Immature natural killer cell (primary cell): ENCODE measurements around the gene PYROXD2. TPM values are rescaled to one million over a fixed set of nuclear protein-coding genes. Genes with fewer than 3 reads are reported as not detected.

Experiments
- DNase-seq, 3 donors: peaks; one replicate each; pipeline ENCODE4 v3.0.0; 2022; ENCODE audit warnings: mixed read lengths in 1 of 3
- H3K27ac Mint-ChIP-seq, 6 donors: one replicate each; pipeline ENCODE4 v1.8.0; 2020; ENCODE audit warnings: mixed read lengths in 6 of 6, mild to moderate bottlenecking in 5 of 6, inconsistent platforms in 4 of 6, moderate library complexity in 3 of 6
- H3K27me3 Mint-ChIP-seq, 3 donors: one replicate each; pipeline ENCODE4 v1.8.0; 2020 to 2021; ENCODE audit warnings: low read depth in 3 of 3, mild to moderate bottlenecking in 3 of 3, mixed read lengths in 3 of 3, moderate library complexity in 3 of 3, inconsistent platforms in 1 of 3
- H3K36me3 Mint-ChIP-seq, 3 donors: one replicate each; pipeline ENCODE4 v1.8.0; 2020; ENCODE audit warnings: mixed read lengths in 3 of 3, inconsistent platforms in 2 of 3, mild to moderate bottlenecking in 2 of 3
- H3K4me1 Mint-ChIP-seq, 2 donors: one replicate each; pipeline ENCODE4 v1.8.0; 2020; ENCODE audit warnings: inconsistent platforms in 2 of 2, mild to moderate bottlenecking in 2 of 2, mixed read lengths in 2 of 2, moderate library complexity in 1 of 2
- H3K4me3 Mint-ChIP-seq, 5 donors: one replicate each; pipeline ENCODE4 v1.8.0; 2020; ENCODE audit warnings: mild to moderate bottlenecking in 5 of 5, mixed read lengths in 5 of 5, inconsistent platforms in 3 of 5, moderate library complexity in 3 of 5
- H3K9me3 Mint-ChIP-seq, 6 donors: one replicate each; pipeline ENCODE4 v1.8.0; 2020; ENCODE audit warnings: mild to moderate bottlenecking in 6 of 6, mixed read lengths in 6 of 6, inconsistent platforms in 4 of 6, moderate library complexity in 3 of 6
- polyA plus RNA-seq, 3 donors: library from polyadenylated mRNA; unstranded; fragments of 300-500 nt; fragmentation: Illumina TruSeq; gene quantifications; one replicate each; pipeline ENCODE4 v1.2.3, GENCODE V29; 2021

Gene PYROXD2
- polyA plus RNA-seq, 3 donors from 2014 or later = 8.5 to 21.1 (median 17.3) TPM

DNA sequence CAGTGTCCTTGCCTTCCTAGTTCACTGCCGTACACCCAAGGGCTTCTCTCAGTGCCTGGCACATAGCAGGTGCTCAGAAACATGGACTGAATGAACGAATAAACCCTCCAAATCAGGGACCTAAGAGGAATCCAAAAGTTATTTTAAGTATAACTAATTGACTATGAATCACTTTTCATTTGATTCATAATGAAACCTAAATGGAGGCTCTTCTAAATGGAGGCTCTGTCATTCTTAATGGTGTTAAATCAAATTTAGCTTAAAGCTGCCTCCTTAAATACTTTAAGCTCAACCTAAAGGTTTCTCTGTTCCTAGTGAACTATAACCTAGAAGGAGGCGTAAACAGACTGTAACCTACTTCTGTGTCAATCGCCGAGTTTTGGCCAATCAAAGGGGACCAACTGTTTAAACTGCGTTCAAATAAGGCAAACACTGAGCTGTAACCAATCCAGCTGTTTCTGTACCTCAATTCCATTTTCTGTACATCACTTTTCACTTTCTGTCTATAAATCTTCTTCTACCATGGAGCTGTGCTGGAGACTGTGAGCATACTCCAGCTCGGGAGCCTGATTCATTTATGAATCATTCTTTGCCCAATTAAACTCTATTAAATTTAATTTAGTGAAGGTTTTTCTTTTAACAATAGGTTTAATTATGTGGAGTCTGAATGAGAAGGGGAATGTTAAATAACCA lies 11.0 kb downstream of the PYROXD2 start:
- peaks cover 13 to 18% (median 15%) of the 10 kb centered on the region in 3 donors for H3K36me3 Mint-ChIP-seq
- DNase-seq = no peak
- peaks cover 0 to 2% (median 0%) of the 10 kb centered on the region in 3 donors for H3K27me3 Mint-ChIP-seq
- peaks cover under 1 to 1% of the 10 kb centered on the region in 2 donors for H3K4me1 Mint-ChIP-seq
- H3K27ac Mint-ChIP-seq = peak overlapping the region in 2 of 6 donors; percentile 26 to 79
- no peaks in the 10 kb centered on the region for H3K9me3 Mint-ChIP-seq
- peak overlapping the region in 1 of 5 donors; percentile 32 for H3K4me3 Mint-ChIP-seq

GRCh38 chr10:98402931-98403718 lies 11.9 kb downstream of the PYROXD2 start:
- no peak overlapping the region for H3K4me3 Mint-ChIP-seq

GRCh38 chr10:98402478-98402877 lies 12.5 kb downstream of the PYROXD2 start:
- Mint-ChIP-seq H3K27ac (no peak overlapping the region), H3K4me1 (peaks cover 3 to 6% of the 10 kb centered on the region in 2 donors), H3K9me3 (no peaks in the 10 kb centered on the region), H3K4me3 (no peak overlapping the region), H3K27me3 (peaks cover 0 to 2% (median 0%) of the 10 kb centered on the region in 3 donors), H3K36me3 (peaks cover 13 to 24% (median 15%) of the 10 kb centered on the region in 3 donors)
- no peak for DNase-seq

More at GRCh38 chr10:98402931-98403718, 11.9 kb downstream of the PYROXD2 start:
- peak overlapping the region in 1 of 6 donors; percentile 79 for H3K27ac Mint-ChIP-seq
- no peaks in the 10 kb centered on the region for H3K9me3 Mint-ChIP-seq
- H3K4me1 Mint-ChIP-seq = peaks cover 2 to 4% of the 10 kb centered on the region in 2 donors
- peaks cover 13 to 22% (median 15%) of the 10 kb centered on the region in 3 donors for H3K36me3 Mint-ChIP-seq
- DNase-seq = no peak
- peaks cover 0 to 2% (median 0%) of the 10 kb centered on the region in 3 donors for H3K27me3 Mint-ChIP-seq

DNA sequence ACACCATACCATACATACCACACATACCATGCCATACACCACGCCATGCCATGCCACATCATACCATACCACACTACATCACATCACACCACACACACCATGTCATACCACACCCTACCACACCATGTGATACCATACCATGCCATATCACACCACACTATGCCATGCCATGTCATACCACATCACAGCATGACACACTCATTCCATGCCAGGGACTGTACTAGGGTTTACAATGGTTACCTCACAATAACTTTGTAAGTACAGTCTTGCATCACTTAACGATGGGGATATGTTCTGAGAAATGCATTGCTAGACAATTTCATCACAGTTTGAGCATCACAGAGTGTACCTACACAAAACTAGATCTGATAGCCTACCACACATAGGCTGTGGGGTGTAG lies 14.5 kb downstream of the PYROXD2 start:
- peaks cover 0 to 2% (median 0%) of the 10 kb centered on the region in 3 donors for H3K27me3 Mint-ChIP-seq
- H3K27ac Mint-ChIP-seq = peak overlapping the region in 1 of 6 donors; percentile 69
- no peak overlapping the region for H3K4me3 Mint-ChIP-seq
- H3K9me3 Mint-ChIP-seq = no peaks in the 10 kb centered on the region
- H3K4me1 Mint-ChIP-seq = peaks cover 3 to 6% of the 10 kb centered on the region in 2 donors
- peaks cover 15 to 40% (median 24%) of the 10 kb centered on the region in 3 donors for H3K36me3 Mint-ChIP-seq
- no peak for DNase-seq

GRCh38 chr10:98399784-98400183 lies 15.2 kb downstream of the PYROXD2 start:
- Mint-ChIP-seq H3K27ac (peak overlapping the region in 1 of 6 donors; percentile 69), H3K27me3 (peaks cover 0 to 2% (median 0%) of the 10 kb centered on the region in 3 donors), H3K4me1 (peaks cover 3 to 6% of the 10 kb centered on the region in 2 donors), H3K4me3 (no peak overlapping the region), H3K9me3 (no peaks in the 10 kb centered on the region), H3K36me3 (peaks cover 15 to 45% (median 24%) of the 10 kb centered on the region in 3 donors)
- DNase-seq = no peak

DNA sequence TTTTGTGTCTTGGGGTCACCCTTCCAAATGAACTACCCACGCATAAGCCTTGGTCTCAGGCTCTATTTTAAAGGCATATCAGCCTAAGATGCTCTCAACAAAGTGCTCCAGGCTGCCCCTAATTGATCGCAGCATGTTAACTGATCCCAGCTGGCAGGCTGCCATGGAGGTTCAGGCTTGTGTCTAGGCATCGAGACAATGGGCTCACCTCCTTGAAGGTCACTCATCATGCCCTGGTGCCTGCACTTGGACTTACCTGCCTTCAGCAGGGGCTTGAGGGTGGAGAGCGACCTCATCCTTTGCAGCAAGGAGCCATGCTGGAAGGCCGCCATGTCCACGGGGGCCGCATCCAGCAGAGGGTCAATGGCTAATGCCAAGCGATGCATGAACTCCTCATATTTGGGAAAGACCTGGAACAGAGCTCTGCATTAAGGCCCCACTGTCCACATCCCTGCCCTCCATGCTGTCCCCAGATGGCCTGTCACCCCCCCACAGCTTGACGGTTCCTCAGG lies 17.8 kb downstream of the PYROXD2 start:
- Mint-ChIP-seq H3K4me3 (no peak overlapping the region), H3K27me3 (peaks cover 0 to 3% (median 2%) of the 10 kb centered on the region in 3 donors), H3K36me3 (peaks cover 2 to 46% (median 26%) of the 10 kb centered on the region in 3 donors), H3K4me1 (peaks cover 20 to 30% of the 10 kb centered on the region in 2 donors), H3K27ac (peak overlapping the region in 1 of 6 donors; percentile 41), H3K9me3 (no peaks in the 10 kb centered on the region)
- DNase-seq = no peak

GRCh38 chr10:98396096-98397063 lies 18.6 kb downstream of the PYROXD2 start:
- Mint-ChIP-seq H3K36me3 (peaks cover 0 to 46% (median 33%) of the 10 kb centered on the region in 3 donors), H3K4me1 (peaks cover 28 to 38% of the 10 kb centered on the region in 2 donors), H3K27me3 (peaks cover 0 to 3% (median 2%) of the 10 kb centered on the region in 3 donors), H3K27ac (no peak overlapping the region), H3K4me3 (no peak overlapping the region), H3K9me3 (no peaks in the 10 kb centered on the region)
- no peak for DNase-seq

GRCh38 chr10:98394851-98395440 lies 20.0 kb downstream of the PYROXD2 start:
- no peaks in the 10 kb centered on the region for H3K9me3 Mint-ChIP-seq
- H3K36me3 Mint-ChIP-seq = peaks cover 0 to 42% (median 30%) of the 10 kb centered on the region in 3 donors
- H3K4me1 Mint-ChIP-seq = peaks cover 42 to 52% of the 10 kb centered on the region in 2 donors
- H3K4me3 Mint-ChIP-seq = peak overlapping the region in 1 of 5 donors; percentile 54
- peak overlapping the region in 3 of 6 donors; percentile 19 to 77 (median 37) for H3K27ac Mint-ChIP-seq
- no peak for DNase-seq
- H3K27me3 Mint-ChIP-seq = peaks cover 0 to 6% (median 2%) of the 10 kb centered on the region in 3 donors

GRCh38 chr10:98391578-98391991 lies 23.4 kb downstream of the PYROXD2 start:
- Mint-ChIP-seq H3K27me3 (peaks cover 0 to 11% (median 2%) of the 10 kb centered on the region in 3 donors), H3K36me3 (peaks cover 5 to 39% (median 38%) of the 10 kb centered on the region in 3 donors), H3K4me3 (peak overlapping the region; percentile 63 to 84 (median 80)), H3K9me3 (no peaks in the 10 kb centered on the region), H3K4me1 (peaks cover 51 to 62% of the 10 kb centered on the region in 2 donors), H3K27ac (peak overlapping the region; percentile 82 to 94 (median 89))
- DNase-seq = peak; percentile 35 to 63 (median 44)

- Mint-ChIP-seq H3K27me3 (peaks cover 0 to 11% (median 2%) of the 10 kb centered on the region in 3 donors), H3K4me1 (peaks cover 51 to 62% of the 10 kb centered on the region in 2 donors), H3K4me3 (peak overlapping the region; percentile 63 to 84 (median 80)), H3K9me3 (no peaks in the 10 kb centered on the region), H3K36me3 (peaks cover 9 to 38% (median 34%) of the 10 kb centered on the region in 3 donors), H3K27ac (peak overlapping the region; percentile 82 to 94 (median 89))
- peak in 2 of 3 donors; percentile 16 to 37 for DNase-seq
Measured at GRCh38 chr10:98391065-98391464, 23.9 kb downstream of the PYROXD2 start.

- H3K27ac Mint-ChIP-seq = peak overlapping the region; percentile 82 to 94 (median 89)
- peaks cover 0 to 11% (median 2%) of the 10 kb centered on the region in 3 donors for H3K27me3 Mint-ChIP-seq
- peaks cover 9 to 38% (median 34%) of the 10 kb centered on the region in 3 donors for H3K36me3 Mint-ChIP-seq
- H3K4me3 Mint-ChIP-seq = peak overlapping the region; percentile 42 to 84 (median 80)
- H3K9me3 Mint-ChIP-seq = no peaks in the 10 kb centered on the region
- no peak for DNase-seq
- peaks cover 51 to 62% of the 10 kb centered on the region in 2 donors for H3K4me1 Mint-ChIP-seq
Measured at GRCh38 chr10:98390406-98390805, 24.6 kb downstream of the PYROXD2 start.

- DNase-seq = no peak
- peak overlapping the region in 3 of 5 donors; percentile 22 to 84 (median 80) for H3K4me3 Mint-ChIP-seq
- H3K27ac Mint-ChIP-seq = peak overlapping the region; percentile 32 to 89 (median 74)
- peaks cover 9 to 34% (median 30%) of the 10 kb centered on the region in 3 donors for H3K36me3 Mint-ChIP-seq
- peaks cover 51 to 60% of the 10 kb centered on the region in 2 donors for H3K4me1 Mint-ChIP-seq
- H3K27me3 Mint-ChIP-seq = peaks cover 0 to 11% (median 2%) of the 10 kb centered on the region in 3 donors
- H3K9me3 Mint-ChIP-seq = no peaks in the 10 kb centered on the region
Measured at GRCh38 chr10:98389398-98389797, 25.6 kb downstream of the PYROXD2 start.
